HG03565 (cell line): ENCODE data around the gene NOL7.
A peak's percentile ranks its signal among the peaks of the same experiment; 100 is the strongest.

ENCODE experiments used
- ATAC-seq: cut with Tn5 transposase; IDR thresholded peaks from one replicate; pipeline ENCODE4 v1.9.1; 2021; ENCODE audit warnings: mild to moderate bottlenecking, moderate library complexity; ENCODE audit not compliant: unreplicated experiment

The NOL7 gene

DNA sequence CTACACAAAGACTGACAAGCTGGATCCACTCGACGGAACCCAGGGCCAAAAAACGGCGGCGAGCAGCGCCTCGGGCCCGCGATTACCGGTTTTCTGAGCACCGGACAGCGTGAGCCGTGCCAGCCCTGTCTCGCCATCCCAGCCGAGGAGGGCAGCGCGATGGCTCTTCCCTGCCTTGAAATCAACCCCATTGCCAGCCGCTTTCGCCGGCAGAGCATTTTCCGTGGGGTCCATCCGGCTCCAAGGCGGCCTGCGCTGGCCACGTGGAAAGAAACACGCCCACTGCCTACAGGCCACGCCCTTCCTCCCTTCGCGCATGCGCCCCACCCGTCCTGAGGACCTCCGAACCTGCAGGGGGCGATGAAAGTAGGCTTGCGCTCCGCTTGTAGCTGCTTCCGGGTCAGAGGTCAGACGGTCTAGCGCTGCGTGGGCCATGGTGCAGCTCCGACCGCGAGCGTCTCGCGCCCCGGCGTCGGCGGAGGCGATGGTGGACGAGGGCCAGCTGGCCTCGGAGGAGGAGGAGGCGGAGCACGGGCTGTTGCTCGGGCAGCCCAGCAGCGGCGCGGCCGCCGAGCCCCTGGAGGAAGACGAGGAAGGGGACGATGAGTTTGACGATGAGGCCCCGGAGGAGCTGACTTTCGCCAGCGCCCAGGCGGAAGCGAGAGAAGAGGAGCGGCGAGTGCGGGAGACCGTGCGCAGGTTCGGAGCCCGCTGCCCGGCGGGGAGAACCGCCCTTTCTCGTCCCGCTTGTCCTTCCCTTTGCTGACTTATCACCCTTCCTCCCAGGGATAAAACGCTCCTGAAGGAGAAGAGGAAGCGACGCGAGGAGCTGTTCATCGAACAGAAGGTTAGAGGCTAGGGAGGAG, at the start of gene NOL7:
Gene NOL7 (plus strand): TSS at position 410 of the 866 bp plus-strand sequence. CDS start 24 bp downstream, at position 434.
- peak; percentile 88 for ATAC-seq

DNA sequence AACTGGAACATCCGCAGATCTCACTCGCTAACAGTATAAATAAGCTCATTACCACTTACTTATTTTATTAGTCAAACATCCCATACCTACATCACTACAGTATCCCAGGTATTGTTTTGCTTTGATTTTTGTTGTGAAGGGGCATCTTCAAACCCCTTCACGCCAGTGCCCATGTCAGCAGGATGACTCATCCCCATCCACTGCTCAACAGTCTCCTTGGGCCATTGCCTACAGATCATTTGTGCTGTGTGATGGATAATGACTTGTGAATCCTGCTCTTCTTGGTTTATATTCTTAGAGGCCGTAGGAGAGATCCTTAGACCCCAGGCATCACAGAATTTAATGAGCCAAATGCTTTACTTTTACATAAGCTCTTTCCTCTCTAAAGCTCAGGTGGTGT, 49.2 kb upstream of the NOL7 start:
- no peak for ATAC-seq

DNA sequence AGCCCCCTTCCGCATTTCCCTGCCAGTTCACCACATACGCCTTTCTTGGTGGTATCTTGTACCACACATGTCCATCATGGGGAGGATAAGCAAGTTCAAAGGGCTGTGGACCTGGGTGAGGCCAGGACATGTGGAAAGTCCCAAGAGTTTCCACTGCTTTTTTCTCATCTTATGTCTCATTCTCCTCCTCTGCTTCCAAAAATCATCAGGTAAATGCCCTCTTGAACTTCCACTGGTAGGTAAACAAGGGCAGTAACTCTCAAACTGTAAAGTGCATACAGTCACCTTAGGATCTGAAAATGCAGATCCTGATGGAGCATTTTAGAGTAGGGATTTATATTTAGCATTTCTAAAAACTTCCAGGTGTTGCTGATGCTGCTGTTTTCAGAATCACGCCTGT, 48.6 kb upstream of the NOL7 start:
- no peak for ATAC-seq

DNA sequence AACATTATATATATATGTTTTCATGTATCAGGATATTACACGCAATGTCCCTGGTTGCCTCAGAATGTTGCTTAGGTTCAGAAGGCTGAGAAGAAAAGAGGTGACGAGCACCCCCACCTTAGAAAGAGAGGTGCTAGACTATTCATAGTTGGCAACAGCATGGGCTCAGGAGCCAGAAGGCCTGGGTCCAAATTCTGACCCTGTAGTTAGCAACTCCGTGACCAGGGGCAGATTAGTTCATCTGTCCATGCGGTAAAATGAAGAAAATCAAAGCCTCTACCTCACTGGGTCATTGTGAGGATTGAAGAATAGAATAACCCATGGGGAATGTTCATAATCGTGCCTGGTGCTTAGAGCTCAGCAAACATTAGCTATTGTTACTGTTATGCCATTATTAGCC, 46.2 kb upstream of the NOL7 start:
- no peak for ATAC-seq

DNA sequence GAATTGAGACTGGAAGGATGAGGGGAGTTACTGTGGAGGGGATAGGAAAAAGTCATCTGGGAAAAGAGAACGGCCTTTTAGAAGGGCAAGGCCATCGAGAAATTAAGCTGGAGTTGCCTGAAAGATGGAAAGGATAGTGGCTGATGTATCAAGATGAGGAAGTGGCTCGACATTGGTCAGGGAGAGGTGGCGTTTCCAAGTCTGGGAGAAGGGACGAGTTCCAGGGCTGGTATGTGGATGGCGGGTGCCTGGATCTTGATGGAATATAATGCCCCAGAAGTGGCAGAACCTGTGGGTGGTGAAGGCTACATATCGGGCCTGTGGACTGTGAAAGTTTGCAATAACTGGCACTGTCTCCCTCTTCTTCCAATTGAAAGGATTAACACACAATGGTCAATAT, 42.9 kb upstream of the NOL7 start:
- ATAC-seq: no peak

DNA sequence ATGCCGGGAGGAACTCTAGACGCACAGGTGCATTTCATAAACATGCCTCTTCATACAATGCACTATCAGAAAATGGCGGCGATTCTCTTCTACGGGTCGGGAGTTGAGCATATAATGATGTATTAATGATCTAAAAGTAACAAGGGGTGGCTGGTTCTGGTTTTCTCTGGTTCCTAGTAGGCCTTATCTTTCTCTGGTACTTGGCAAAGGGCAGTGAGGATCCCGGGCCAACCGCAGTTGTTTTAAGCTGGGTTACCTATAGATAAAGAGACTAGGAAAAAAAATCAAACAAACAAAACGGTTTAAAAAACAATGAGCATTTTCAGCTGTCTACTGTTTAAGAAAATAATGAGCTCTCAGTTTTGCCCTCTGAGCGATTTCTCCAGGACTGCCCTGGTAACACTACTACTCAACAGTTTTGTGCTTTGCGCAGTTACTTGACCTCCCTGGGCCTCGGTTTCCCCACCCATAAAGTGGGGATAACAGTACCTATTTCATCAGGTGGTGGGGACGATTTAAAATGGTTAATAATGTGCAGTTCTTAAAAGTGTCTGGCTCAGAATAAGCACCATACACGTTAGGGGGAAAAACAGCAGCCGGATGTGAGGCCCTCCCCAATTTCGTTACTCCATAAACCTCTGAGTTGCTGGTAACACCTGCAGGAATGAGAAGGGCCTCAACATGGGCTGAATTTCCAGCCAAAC, 42.0 kb upstream of the NOL7 start:
- ATAC-seq: no peak

DNA sequence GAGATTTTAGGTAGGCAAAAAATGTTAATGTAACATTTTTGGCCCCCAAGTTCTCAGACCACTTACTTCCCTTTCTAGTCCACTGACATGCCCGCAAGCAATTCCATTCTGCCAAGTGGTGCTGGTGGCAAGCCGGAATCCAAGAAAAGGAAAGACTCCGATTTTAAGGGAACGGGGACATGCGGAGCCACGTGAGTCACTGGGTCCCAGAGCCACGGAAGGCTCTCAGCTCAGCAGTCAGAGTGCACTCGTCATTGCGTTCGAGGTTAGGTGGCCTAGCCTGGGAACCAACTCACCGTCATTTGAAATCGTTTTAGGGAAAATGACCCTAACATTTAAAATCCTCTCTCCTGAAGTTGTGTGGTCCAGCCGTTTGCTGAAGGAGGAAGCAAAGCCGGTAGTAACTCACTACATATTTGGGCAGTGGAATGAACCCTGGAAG, 41.4 kb upstream of the NOL7 start:
- ATAC-seq: no peak

DNA sequence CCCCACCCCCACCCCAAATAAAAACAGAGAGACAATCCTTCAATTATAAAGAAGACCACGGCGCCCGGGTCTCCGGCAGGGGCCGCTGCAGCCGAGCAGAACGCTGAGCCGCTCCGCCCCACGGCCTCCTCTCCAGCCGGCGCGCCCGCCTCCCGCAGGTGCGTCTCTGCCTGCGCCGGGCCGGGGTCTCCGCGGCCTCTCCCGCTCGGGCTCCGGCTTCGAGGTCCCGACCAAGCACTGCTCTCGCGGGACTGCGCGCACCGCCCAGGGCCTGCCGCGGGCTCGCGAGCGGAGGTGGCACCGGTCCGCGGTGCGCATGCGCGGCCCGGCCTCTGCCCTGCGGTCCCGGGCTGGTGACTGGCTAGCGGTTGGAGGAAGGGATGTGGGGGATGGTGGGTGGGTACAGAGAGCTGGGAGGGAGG, 41.0 kb upstream of the NOL7 start:
- peak; percentile 85 for ATAC-seq

DNA sequence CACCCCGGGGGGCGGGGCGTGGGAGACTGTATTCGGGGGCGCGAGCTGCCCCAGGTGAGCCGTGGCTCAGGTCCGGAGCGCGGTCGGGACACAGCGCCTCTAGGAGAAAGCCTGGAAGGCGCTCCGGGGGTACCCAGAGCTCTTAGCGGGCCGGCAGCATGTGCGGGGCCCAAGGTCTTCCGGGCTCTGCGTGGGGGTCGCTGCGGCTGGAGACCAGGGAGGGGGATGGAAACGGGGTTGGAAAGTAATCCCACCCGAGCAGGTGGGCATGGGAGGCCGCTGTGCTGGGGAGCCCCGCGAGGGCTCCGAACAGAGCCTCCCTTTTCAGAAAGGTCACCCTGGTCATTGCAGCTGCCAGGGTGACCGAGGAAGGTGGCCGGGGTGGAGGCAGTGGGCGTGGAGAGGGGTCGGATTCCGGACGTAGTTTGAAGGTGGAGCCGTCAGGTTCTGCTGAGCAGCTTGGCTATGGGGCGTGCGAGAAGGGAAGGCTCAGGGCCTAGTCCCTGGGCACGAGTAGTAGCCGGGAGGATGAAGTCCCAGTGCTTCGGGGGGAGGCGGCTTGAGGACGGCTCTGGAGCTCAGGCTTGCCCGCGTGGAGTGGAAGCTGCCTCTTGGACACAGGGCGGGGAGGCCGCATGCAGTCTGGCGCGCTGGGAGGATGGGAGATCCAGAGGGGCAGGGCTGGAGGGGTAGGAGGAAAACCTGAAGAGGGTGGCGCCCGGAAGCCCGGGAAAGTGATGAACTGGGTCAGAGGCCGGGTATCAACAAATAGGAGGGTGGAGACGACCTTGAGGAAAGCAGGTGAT, 40.4 kb upstream of the NOL7 start, which contains the start of gene SIRT5:
Gene SIRT5 (plus strand): TSS at position 31 of the 806 bp plus-strand sequence. CDS start 9,510 bp downstream, outside the sequence.
- peak; percentile 26 for ATAC-seq

DNA sequence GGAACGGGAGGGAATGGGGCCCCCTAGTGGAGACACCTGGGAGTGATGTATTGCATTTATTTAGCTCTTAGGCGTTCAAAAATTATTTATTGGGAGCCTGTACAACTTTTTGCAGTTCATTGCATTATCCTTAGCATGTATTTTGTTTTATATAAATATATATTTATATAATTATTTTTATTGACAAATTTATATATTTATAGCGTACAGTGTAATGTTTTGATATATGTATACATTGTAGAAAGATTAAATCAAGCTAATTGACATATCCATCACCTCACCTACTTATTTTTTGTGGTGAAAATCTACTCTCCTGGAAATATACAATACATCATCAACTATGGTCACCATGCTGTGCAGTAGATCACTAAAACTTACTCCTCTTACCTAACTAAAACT, 39.8 kb upstream of the NOL7 start:
- ATAC-seq: no peak

DNA sequence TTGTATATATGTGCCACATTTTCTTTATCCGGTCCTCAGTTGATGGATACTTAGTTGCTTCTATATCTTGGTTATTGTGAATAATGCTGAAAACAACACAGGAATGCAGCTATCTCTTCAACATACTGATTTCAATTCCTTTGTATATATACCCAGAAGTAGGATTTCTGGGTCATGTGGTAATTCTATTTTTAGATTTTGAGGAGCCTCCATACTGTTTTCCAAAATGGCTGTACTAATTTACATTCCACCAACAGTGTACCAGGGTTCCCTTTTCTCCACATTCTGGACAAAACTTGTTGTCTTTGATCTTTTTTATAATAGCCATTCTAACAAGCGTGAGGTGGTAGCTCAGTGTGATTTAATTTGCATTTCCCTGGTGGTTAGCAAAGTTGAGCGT, 39.1 kb upstream of the NOL7 start:
- ATAC-seq: no peak

DNA sequence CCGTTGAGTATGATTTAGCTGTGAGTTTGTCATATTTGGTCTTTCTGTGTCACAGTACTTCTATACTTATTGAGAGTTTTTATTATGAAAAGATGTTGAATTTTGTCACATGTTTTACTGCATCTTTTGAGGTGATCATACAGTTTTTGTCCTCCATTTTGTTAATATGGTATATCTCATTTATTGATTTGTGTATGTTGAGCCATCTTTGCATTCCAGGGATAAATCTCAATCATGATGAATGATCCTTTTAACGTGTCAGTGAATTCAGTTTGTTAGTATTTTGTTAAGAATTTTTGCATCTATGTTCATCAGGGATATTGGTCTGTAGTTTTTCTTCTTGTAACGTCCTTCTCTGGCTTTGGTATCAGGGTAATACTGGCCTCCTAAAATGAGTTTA, 37.2 kb upstream of the NOL7 start:
- ATAC-seq: no peak

DNA sequence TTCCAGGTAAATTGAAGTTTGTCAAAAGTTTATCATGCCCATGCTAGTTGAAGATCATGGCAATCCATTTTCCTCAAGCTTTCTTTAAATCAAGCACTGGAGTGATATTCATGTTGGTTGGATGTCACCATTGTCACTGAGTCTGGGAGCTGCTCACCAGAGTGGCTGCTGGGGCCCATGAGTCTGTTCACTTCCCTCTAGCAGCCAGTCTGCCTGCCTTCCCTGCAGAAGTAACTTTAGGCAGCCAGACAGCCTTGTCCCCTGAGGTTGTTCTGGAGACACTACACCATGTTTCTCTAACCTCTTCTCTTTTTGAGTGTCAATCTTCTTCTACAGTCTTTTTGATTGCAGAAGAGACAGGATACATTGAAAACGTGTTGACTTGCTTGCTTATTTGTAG, 35.2 kb upstream of the NOL7 start:
- no peak for ATAC-seq

DNA sequence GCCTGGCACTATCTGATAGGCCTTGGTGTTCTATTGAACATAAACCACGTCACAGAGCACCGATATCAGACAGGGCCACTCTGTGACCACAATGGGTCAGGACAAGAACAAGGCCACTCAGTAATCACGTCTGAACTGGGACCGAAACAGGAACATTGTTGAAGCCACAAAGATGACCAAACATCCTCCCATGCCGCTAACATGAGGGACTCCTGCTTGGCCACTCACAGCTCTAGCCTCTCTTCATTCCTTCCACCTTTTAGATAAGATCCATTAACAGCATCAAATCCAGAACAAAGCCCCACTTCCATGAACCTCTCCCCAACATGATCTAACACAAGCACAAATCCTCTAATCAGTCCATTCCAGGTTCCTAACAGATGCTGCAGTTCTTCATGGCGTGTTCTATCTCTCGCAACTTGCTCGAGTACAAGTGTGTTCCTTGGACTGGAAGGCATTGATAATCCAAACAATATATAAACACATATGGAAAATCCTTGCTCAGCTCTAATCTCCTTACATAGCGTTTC, 33.4 kb upstream of the NOL7 start:
- no peak for ATAC-seq

DNA sequence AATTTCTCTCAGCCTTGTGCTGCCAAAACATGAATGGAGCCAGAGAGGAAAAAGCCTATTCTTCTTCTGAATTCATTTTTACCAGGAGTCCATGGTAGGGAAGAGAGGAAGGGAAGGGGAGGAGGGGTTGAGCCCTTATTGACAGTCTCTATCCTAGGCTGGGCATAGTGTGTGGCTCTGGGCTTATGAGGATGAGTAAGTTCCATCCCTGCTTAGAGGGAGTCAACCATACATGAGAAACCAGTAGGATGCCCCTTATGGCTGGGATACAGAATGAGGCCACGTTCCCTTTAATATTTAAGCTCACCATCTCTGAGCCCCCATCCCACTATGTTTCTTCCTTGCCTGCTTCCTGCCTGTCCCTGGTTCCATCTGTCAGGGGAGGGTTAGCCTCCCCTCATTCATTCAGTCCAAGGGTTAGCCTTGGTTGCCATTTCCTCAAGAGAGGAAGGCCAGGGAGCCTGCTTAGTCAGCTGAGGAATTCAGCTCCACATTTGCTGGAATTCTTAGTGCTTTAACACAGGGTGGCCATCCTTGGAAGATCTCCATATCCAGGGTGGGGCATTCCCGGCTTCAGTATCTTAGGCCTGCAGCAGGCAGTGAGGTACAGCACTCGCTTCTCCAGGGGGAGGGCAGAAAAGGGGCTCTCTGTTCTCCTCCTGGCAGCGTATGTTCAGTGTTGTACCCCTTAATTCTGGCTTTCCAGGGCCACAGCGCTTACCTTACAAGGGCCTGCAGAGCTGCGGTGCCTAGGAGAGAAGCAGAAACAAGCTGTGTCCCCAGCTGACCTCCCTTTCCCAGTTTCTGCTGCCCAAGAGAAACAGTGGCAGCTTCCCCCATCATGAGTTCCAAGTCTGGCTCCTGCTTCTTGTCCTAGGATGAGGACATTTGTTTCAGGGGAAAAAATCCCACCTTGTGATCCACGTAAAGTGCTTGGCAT, 28.3 kb upstream of the NOL7 start:
- no peak for ATAC-seq

DNA sequence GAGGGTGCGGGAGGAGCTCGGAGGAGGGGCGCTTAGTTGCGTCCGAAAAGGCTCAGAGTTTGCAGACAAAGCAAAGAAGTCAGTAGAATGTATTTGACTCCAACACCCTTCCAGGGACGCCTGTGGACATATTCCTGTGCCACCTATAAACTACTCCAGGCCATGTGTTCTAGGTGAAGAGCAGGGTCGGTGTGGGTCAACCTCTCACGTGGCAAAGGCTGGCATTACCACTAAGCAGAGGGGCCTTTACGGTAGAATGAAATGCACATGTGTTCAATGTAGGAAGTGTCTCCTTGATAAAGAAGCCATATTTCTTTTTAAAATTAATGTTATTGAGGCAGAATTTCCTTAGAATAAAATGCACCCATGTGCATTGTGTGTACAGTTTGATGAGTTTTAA, 25.3 kb upstream of the NOL7 start:
- ATAC-seq: no peak

DNA sequence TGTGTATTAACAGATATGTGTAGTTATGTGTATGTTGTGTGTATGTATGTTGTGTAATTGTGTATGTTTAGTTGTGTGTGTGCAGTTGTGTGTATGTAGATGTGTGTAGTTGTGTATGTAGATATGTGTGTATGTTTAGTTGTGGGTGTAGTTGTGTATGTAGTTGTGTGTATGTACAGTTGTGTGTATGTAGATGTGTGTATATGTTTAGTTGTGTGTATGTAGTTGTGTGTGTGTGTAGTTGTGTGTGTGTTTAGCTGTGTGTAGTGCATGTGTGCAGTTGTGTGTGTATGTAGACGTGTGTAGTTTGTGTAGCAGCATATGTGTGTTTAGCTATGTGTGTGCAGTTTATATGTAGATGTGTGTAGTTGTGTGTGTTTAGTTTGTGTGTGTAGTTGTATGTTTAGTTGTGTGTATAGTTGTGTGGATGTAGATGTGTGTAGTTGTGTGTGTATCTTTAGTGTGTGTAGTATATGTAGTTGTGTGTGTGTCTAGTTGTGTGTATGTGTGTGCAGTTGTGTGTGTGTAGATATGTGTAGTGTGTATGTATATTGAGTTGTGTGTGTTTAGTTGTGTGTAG, 24.5 kb upstream of the NOL7 start:
- ATAC-seq: no peak

DNA sequence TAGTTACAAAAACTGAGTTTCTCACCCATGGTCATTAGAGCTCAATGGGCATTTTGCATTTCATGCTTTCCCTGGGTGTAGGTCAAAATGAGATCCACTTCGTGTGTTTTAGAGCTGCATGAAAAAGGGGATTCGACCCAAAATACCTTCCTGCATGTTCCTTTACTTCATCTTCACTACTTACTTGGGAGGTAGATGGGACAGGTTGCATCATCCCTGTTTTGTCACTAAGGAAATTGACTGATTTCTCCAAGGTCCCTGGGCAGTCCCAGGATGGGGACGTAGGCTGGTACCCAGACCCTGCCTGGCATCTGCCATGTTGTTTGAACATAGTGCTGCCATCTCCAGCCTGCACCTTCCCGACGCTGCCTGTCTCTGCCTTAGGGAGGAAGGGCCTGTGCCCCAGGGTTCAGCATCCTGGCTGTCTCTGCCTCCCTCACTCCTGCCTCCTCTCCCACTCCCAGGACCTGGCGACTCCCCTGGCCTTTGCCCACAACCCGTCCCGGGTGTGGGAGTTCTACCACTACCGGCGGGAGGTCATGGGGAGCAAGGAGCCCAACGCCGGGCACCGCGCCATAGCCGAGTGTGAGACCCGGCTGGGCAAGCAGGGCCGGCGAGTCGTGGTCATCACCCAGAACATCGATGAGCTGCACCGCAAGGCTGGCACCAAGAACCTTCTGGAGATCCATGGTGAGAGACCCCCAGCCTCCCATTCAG, 23.8 kb upstream of the NOL7 start:
- no peak for ATAC-seq

DNA sequence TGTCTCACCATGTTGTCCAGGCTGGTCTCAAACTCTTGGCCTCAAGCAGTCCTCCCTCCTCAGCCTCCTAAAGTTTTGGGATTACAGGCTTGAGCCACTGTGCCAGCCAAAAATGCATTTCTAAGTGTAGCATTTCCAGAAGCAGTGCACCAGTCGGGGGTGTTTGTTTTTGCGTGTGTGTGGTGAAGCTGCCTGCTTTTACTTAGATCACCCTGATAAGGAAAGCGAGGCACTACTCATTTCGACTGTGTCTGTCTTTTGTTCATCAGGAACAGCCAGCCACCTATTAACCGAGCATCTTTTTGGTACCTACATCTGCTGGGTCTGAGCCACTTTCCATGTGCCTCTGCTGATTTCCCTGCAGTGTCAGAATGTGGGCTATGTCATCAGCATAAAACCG, 22.0 kb upstream of the NOL7 start:
- ATAC-seq: no peak
